Retina (tissue), 1 donor: Measurements from ENCODE around the gene RFC3.
"Not testable (repeated sequence)": the region's sequence is repeated elsewhere in the genome, so short reads cannot be mapped to it uniquely, and the experiment has no call there.

Experiments used
- DNase-seq: peaks from one replicate; pipeline ENCODE4 v3.0.0-alpha.2; 2016

RFC3 gene

DNA sequence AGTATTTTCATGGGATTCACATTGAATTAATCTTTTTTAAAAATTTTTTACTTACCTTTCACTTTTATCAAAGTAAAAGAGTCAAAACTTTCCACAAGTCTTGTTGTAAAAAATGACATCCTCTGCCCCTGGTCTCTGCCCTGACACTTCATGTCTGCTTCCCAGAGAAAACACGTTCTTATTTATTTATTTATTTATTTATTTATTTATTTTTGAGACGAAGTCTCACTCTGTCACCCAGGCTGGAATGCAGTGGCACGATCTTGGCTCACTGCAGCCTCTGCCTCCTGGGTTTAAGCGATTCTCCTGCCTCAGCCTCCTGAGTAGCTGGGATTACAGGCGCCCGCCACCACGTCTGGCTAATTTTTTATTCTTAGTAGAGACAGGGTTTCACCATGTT lies 5.1 kb upstream of the RFC3 start:
- not testable (repeated sequence) for DNase-seq

DNA sequence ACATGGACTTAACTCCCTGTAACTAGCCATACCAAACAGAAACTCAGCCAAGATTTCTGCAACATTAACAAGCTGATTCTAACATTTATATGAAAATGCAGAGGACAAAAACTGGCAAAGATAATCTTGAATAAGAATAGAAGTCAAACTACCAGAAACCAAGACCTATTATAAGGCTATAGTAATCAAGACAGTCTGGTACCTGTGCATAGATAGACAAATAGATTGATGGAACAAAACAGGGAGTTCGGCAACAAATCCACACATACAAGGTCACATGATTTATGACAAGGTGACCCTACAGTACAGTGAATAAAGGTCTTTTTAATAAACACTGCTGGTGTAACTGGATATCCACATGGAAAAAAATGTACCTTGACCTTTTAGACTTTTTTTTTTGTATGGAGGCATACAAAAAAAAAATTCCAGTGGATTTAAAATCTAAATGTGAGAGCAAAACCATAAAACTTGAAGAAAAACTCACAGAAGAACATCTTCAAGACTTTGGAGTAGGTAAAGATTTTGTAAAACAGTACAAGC lies 2.9 kb upstream of the RFC3 start:
- no peak for DNase-seq

DNA sequence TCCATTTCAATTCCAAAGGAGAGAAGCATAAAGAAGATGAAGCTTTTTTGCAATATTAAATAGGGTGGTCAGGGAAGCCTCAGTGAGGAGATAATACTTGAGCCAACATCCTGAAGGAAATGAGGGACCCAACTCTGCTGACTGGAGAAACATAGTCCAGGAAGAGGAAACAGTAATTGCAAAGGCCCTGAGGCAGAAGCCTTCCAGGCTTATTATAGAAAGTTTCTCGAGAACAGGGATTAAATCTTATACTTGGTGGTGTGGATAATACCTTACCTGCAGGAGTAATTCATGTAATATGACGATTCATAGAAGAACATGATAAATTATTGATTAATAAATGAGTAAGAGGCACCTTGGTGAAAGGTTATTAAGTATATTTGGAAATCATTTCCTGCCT lies 1.0 kb upstream of the RFC3 start:
- no peak for DNase-seq

DNA sequence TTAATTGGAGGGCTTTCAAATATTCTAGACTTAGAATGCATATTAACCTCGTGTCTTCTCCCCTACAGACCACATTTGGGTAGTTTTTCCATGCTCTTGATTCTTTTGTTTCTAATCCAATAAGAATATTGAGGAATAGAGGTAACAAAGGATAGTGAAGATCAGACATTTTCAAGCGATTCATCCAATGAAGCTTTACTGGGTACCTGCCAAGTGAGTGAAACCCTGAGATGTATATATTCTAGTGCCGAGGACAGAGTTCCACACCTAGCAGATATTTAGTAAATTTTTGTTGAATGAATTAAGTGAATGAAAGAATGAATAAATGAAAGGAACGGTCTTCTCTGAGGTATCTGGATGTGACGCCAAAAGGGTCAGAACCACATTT lies 442 bp upstream of the RFC3 start:
- DNase-seq, result no peak

DNA sequence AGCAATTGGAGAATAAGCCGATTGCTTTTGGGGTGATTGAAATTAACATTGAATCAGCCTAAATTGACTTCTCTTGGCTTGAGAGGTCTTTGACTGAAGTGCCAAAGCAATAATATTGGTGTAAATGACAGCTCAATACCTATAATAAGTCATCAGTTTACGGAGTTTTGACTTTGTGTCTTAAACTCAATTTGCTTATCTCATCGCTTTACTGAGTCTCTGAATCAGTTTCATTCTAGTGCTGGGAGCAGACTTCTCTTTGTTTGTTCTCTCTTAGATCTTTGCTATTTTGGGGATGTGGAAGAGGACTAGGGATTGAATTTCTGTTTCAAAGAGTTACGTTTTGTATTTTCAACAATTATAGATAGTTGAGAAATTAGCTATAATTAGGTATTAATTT lies 7.1 kb downstream of the RFC3 start:
- DNase-seq, result no peak

DNA sequence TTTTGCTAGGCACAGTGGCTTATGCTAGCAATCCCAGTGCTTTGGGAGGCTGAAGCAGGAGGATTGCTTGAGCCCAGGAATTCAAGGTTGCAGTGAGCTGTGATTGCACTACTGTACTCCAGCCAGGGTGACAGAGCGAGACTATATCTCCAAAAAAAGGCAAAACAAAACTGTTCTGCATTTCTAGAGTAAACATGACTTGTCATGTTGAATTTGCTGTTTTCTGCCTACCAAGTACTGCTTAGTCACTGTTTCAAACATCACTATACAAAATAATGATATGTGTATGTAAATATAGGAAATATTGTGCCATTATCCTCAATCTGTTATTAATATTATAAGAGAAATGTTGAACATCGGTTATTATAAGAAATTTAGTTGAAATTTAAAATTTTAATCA lies 9.2 kb downstream of the RFC3 start:
- no peak for DNase-seq

DNA sequence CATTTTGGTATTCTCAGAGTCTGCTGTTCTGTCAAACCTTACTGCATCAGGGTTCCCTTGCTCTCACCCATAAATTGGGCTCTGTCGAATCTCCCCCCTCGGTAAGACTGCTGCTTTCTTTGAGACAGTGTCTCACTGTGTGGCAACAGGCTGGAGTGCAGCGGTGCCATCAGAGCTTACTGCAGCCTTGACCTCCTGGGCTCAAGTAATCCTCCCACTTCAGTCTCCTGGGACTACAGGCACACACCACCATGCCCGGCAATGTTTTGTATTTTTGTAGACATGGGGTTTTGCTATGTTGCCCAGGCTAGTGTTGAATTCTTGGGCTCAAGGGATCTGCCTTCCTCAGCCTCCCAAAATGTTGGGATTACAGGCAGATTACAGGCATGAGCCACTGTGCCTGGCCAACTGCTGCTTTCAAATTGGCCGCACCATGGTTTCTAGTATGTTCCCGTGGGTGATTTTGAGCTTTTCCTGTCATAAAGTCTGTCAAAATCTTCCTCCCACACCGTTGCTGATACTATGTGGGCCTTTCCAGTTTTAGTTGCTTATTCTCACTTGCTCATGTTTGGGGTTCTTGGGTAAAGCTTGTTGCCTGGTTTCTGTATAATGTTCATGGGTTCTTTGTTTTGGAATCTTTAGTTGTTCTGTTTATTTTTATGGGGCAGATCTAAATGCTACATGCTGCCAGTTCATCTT lies 10.6 kb downstream of the RFC3 start:
- no peak for DNase-seq

DNA sequence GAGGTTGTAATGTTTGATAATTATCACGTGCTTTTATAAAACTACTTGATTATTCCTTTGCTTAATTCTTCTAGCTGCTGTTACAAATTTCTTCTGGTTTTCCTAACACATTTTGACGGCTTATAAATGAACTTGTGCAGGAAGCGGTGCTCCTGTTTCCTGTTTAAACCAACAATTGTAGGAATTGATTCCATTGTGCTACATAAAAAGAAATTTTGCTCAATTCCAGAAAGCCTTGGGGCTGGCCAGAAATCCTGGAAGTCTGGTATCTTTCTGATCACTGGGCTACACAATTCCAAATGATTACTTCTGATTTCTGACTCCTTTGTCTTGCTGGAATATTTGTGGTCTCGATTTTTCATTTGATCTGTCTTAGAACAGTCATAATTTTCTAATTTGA lies 14.9 kb downstream of the RFC3 start:
- no peak for DNase-seq

DNA sequence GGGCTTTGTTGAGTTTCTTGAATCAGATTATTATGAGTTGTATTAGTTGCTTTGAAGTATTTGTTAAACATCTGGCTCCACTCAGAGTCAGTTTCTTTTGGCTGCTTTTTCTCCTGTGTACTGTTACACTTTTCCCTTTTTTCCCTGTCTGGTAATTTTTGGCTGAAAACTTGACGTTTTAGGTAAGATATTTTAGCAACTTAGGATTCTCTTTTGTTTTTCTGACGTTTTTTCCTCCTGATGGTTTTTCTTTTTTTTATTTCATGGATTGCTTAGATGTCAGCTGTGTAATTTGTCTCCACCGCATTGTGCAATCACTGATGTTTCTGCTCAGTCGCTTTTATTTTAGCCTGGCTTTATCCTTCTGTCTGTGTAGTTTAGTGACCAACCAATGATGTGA lies 20.7 kb downstream of the RFC3 start:
- DNase-seq, result no peak

DNA sequence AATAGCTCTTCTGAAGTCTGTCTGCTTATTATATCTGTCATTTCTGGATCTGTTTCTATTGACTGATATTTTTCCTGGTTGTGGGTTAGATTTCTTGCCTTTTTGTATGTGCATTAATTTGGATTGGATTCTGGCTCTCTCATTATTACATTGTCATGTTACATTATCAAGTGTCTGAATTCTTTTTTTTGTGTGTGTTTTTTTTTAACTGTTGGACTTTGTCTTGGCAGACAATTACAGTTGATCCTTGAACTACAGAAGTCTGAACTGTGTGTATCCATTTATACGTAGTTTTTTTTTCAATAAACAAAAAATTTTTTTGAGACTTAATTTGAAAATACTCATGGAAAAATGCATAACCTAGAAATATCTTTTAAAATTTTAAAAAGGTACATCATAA lies 22.5 kb downstream of the RFC3 start:
- DNase-seq, result no peak

DNA sequence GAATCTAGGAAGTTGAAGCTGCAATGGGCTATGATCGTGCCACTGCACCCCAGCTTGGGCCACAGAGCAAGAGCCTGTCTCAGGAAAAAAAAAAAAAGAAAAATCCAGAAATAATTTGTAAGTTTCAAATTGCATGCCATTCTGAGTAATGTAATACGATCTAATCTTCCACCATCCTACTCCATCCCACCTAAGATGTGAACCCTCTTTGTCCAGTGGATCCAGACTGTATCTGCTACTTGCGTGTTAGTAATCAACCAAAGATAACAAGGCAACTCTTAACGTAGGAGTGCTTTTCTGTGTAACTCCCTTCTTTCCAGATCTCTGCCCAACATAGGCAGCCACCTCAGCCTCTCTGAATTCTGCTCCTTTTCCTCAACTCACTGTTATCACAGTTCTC lies 24.3 kb downstream of the RFC3 start:
- no peak for DNase-seq

DNA sequence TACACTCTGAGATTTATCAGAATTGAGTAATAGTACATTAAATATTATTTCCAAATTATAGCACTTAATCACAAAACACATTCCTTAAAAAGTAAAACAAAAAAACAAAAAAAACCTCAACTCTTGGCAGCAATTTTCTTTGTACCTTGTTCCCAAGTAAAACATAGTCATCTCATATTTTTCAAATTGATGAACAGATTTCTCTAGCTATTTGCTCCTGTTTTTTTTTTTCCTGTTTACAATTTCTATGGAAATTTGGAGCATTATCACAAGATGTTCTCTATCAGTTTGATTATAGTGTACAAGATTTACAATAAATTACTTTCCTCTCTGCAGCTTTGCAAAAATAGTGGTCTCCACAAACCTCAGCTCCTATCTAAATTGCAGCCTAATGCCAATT lies 25.0 kb downstream of the RFC3 start:
- no peak for DNase-seq

DNA sequence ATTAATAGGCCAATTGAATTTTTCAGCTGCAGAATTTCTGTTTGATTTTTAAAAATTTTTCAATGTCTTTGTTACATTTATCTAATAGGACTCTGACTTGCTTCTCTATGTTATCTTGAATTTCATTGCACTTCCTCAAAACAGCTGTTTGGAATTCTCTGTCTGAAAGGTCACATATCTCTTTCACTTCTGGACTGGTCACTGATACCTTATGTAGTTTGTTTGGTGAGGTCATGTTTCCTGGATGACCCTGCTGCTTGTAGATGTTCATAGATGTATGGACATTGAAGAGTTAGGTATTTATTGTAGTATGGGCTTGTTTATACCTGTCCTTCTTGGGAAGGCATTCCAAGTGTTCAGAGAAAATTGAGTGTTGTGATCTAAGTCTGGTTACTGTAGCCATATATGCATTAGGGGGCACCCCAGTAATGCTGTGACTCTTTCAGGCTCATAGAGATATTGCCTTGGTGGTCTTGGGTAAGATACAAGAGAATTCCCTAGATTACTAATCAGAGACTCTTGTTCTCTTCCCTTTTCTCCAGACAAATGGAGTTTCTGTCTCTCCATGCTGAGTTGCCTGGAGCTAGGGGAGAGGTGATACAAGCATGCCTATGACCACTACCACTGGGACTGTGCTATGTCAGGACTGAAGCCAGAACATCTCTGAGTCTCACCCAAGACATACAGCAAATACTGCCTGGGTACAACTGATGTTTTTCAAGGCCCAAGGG lies 27.8 kb downstream of the RFC3 start:
- no peak for DNase-seq

DNA sequence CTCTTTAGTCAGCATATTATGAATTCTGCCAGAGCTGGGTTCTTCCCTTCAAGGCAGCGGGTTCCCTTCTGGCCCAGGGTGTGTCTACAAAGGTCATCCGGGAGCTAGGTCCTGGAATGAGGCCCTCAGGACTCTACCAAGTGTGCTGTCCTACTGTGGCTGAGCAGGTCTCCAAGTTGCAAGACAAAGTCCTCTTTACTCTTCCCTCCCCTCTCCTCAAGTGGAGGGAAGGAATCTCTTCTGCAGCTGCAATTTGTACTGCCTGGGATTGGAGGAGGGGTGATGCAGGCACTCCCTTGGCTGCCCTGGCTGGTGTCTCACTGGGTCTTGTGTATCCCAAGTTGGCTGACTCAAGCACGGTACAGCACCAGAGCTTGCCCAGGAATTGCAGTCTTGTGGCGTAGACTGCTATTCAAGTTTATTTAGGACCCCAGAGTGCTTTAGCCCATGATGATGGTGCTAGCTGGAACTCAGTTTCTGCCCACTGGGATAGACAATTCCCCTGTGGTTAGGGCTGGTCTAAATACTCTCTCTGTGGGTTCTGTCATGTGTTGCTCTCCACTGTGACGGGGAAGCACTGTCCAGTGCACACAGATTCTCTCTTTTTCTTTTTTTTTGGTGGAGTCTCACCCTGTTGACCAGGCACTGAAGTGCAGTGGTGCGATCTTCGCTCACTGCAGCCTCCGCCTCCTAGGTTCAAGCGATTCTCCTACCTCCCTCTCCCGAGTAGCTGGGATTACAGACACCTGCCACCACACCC lies 28.5 kb downstream of the RFC3 start:
- DNase-seq, result no peak

DNA sequence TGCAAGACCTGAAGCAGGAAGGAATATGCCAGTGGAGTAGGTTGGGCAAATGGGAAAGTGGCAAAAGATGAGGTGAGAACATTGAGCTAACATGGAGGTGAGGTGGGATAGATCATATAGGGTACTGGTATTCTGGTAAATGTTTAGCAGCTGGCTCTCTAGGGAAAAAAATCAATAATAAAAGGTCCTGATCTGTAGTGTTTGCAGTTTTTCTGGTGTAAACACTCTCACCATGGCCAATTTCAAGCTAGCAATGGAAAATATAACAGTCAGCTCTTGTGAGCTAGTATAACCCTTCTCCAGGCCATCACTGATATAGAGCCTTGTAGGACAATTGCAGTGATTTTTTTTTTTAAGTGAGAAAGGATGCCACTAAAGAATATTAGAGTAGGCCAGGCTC lies 31.3 kb downstream of the RFC3 start:
- no peak for DNase-seq

DNA sequence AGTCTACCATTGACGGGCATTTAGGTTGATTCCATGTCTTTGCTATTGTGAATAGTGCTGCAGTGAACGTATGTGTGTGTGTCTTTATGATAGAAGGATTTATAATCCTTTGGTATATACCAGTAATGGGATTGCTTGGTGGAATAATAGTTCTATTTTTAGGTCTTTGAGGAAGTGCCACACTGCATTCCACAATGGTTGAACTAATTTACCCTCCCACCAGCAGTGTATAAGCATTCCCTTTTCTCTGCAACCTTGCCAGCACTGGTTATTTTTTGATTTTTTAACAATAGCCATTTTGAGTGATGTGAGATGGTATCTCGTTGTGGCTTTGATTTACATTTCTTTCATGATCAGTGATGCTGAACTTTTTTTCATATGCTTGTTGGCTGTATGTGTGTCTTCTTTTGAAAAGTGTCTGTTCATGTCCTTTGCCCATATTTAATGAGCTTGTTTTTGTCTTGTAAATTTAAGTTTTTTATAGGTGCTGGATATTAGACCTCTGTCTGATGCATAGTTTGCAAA lies 37.5 kb downstream of the RFC3 start:
- DNase-seq, result no peak

DNA sequence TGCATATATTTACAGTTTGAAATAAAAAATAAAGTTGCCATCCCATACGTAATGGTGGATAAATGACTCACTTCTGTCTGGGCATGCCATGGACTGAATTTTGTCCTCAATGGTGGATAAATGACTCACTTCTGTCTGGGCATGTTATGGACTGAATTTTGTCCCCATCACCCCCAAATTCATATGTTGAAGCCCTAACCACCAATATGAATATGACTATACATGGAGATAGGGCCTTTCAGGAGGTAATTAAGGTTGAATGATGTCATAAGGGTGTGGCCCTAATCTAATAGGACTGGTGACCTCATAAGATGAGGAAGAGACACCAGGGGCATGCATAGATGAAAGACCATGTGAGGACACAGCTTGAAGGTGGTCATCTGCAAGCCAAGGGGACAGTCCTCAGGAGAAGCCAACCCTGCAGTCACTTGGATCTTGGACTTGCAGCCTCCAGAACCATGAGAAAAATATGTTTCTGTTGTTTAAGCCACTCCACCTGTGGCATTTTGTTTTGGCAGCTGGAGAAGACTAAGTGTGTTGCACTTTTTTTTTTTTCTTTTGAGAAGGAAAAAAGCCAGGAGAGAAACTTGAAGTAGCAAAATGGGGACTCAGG lies 41.8 kb downstream of the RFC3 start:
- DNase-seq, result no peak

DNA sequence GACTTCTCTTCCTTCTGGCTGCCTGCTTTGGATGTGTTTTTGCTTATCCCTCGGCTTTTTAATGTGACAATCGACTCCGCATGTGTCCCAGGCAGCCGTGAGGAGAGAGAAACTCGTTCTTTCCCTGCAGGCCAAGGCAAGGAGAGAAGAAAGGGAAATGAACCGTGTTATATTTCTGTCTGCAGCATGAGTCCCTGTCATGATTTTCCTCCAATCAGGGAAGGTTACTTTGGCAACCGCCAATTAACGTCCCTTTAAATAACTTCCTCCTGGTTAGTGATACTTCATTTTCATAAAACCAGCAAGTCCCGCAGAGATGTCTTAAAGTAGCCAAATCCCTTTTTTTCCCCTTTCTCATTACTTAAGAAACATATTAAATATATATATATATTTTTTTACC lies 42.6 kb downstream of the RFC3 start:
- no peak for DNase-seq

DNA sequence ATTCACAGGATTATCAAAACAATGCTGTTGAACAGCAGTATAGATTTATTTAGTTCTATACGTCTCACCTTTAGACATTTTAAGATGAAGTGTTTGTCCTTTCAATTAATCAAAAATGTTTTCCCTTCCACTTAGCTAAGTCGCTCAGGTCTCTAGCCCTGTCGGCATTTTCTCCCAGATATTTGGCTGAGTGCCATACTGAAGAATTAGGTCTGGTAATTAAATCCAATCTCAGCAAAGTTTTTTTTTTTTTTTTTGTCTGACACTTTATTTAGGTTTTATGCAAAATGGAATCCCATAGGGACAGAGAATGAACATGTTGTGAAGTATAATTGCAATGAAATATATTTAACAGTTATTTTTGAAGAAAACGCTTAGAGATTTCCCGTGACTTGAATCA lies 44.1 kb downstream of the RFC3 start:
- DNase-seq, result no peak

DNA sequence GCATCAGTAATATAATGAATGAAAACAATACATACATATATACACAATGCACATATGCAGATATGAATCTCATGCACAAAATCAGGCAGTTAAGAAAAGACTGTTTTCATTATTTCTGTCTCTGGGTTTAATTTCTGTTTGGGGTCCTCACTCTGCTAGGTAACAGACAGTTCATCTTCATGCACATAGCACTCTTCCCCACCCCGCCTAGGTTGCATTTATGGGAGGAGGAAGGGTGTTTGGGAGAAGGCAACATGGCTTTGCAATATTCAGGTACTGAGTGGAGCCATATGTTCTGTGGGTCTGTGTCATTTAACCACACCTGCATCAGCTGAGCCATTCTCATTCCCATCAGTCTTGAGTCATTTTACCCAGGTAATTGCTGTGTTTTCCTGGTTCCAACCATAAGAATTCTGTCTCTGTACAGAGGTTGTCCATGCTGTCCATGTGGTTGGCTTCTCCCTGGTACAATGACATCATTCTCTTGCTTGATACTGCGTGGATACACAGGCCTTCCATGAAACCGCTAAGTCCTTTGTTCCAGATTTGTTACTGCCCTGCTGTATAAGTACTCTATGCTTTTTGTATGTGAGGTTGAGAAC lies 45.3 kb downstream of the RFC3 start:
- DNase-seq, result no peak

DNA sequence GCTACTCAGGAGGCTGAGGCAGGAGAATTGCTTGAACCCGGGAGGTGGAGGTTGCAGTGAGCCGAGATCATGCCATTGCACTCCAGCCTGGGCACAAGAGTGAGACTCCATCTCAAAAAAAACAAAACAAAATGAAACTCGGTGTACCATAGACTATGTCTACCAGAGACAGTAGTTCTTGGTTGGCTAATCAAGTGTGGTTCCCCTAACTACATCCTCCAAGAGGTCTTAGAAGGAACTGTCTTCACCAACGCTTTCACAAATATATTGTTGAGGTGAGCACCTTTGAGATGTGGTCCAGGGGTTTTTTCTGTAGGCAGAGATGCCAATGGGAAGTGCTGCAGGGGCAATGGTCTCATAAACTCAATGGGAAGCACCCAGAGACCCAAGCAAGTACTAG lies 48.0 kb downstream of the RFC3 start:
- no peak for DNase-seq

DNA sequence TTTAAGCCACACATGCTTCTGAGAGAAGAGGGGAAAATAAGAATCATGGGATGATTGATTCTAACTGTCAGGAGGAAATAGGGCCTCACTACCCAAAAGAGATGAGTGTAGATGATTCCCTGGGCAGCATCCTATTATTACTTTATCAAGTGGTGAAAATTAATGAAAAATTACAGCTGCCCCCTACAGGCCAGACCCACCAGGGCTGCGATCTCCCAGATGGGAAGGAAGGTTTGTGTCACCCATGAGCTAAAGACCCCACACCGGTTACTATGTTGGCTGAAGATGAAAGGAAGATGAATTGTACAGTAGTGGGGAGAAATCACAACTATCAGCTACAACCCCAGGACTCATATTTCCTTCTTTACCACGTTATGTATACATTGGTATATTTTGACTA lies 49.5 kb downstream of the RFC3 start:
- DNase-seq, result no peak
